Activated naive CD8-positive, alpha-beta T cell (primary cell): Measurements from ENCODE around the gene WSCD2.

Source experiments
- H3K27ac Mint-ChIP-seq: one replicate; pipeline ENCODE4 v1.8.0; 2021; ENCODE audit warnings: mixed read lengths
- H3K27me3 Mint-ChIP-seq: one replicate; pipeline ENCODE4 v1.8.0; 2021; ENCODE audit warnings: mixed read lengths
- H3K36me3 Mint-ChIP-seq: one replicate; pipeline ENCODE4 v1.8.0; 2021; ENCODE audit warnings: mixed read lengths
- H3K4me1 Mint-ChIP-seq: one replicate; pipeline ENCODE4 v1.8.0; 2021; ENCODE audit warnings: low read depth, mixed read lengths
- H3K4me3 Mint-ChIP-seq: one replicate; pipeline ENCODE4 v1.8.0; 2021; ENCODE audit warnings: mild to moderate bottlenecking, mixed read lengths
- H3K9me3 Mint-ChIP-seq: one replicate; pipeline ENCODE4 v1.8.0; 2021; ENCODE audit warnings: low read depth, mixed read lengths

The WSCD2 gene

GRCh38 chr12:108177131-108177530 is 48.0 kb downstream of the WSCD2 start:
- H3K4me1 Mint-ChIP-seq: no peaks in the 10 kb centered on the region
- H3K4me3 Mint-ChIP-seq: no peak overlapping the region
- no peak overlapping the region for H3K27ac Mint-ChIP-seq
- H3K36me3 Mint-ChIP-seq: no peaks in the 10 kb centered on the region
- peaks cover 10% of the 10 kb centered on the region for H3K27me3 Mint-ChIP-seq
- H3K9me3 Mint-ChIP-seq: no peaks in the 10 kb centered on the region

GRCh38 chr12:108179305-108179704 is 50.2 kb downstream of the WSCD2 start:
- no peaks in the 10 kb centered on the region for H3K9me3 Mint-ChIP-seq
- H3K27me3 Mint-ChIP-seq: peaks cover 10% of the 10 kb centered on the region
- H3K27ac Mint-ChIP-seq: no peak overlapping the region
- no peaks in the 10 kb centered on the region for H3K36me3 Mint-ChIP-seq
- no peak overlapping the region for H3K4me3 Mint-ChIP-seq
- H3K4me1 Mint-ChIP-seq: no peaks in the 10 kb centered on the region

DNA sequence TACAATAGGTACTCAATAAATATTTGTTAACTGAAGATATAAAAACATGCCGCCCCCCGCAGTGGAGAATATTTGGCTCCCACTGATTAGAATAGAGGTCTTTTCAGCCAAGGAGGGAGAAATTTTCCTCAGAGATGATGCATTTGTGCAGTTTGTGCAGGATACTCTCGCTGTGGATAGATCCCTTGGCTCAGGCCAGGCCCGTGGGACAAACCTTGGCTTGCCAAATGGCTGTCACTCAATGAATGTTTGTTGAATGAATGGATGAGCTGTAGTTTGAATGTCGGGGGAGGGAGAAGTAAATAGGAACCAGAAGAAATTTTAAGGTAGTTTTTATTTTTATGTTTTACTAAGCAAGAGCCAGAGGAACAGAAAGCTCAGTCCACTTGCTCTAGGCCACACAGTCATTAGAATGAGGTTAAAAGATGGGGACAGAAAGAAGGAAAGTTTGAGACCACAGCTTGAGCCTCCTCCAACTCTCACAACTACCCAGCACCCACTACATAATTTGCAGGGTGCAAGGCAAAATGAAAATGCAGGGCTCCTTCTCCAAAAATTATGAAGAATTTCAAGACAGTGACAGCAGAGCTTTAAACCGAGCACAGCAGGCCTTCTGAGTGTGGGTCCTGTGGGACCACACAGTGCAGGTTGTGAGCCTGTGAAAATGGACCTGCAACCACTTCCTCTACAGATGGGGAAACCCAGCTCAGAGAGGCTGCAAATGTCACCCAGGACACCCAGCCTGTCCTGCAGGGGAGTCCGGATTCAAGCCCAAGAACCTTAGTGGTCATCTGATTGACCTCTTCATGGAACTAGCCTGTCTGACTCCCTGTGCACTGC is 51.4 kb downstream of the WSCD2 start:
- Mint-ChIP-seq H3K4me1 (no peaks in the 10 kb centered on the region), H3K27ac (no peak overlapping the region), H3K4me3 (no peak overlapping the region), H3K27me3 (peaks cover 10% of the 10 kb centered on the region), H3K36me3 (no peaks in the 10 kb centered on the region), H3K9me3 (no peaks in the 10 kb centered on the region)

- Mint-ChIP-seq H3K4me3 (no peak overlapping the region), H3K36me3 (no peaks in the 10 kb centered on the region), H3K27ac (no peak overlapping the region), H3K27me3 (peaks cover 10% of the 10 kb centered on the region), H3K4me1 (no peaks in the 10 kb centered on the region), H3K9me3 (no peaks in the 10 kb centered on the region)
Observed at GRCh38 chr12:108181095-108181454, 52.0 kb downstream of the WSCD2 start.

DNA sequence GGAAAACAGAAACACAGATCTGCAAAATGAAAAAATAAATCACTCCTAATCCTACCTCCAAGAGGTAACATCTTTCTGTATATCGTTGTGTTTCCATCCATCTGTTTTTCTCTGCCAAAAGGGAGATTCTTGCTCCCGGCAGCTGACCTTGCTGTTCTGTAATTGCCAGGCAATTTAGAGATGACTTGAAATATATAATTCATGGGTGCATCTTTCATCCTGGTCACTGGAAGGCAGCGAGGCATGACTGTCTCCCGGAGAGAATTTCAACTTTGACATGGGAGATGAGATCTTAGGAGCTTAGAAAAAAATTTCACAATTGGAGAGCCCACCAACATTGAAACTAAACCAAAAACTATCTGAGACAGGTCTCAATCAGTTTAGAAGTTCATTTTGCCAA is 53.0 kb downstream of the WSCD2 start:
- no peaks in the 10 kb centered on the region for H3K4me1 Mint-ChIP-seq
- no peaks in the 10 kb centered on the region for H3K36me3 Mint-ChIP-seq
- no peak overlapping the region for H3K4me3 Mint-ChIP-seq
- H3K9me3 Mint-ChIP-seq: no peaks in the 10 kb centered on the region
- H3K27me3 Mint-ChIP-seq: peaks cover 10% of the 10 kb centered on the region
- no peak overlapping the region for H3K27ac Mint-ChIP-seq

DNA sequence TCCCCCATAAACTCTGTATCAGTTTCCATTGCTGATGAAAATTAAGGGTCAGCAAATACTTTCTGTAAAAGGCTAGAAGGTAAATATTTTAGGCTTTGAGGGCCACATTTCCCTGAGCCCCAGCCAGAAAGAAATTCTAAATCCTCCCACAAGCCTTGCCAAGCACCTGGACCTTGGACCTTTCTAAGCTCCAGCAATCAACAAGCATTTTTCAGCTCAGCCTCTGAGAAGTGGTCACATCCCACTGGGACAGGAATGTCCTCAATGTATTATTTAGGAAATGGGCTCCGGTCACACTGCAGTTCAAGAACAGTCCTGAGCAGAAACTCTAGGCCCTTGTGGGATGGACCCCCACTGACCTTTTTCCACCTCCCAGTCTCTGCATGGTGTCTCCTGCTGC is 55.9 kb downstream of the WSCD2 start:
- no peak overlapping the region for H3K4me3 Mint-ChIP-seq
- H3K27me3 Mint-ChIP-seq: peaks cover 6% of the 10 kb centered on the region
- no peaks in the 10 kb centered on the region for H3K36me3 Mint-ChIP-seq
- H3K9me3 Mint-ChIP-seq: no peaks in the 10 kb centered on the region
- no peaks in the 10 kb centered on the region for H3K4me1 Mint-ChIP-seq
- no peak overlapping the region for H3K27ac Mint-ChIP-seq

DNA sequence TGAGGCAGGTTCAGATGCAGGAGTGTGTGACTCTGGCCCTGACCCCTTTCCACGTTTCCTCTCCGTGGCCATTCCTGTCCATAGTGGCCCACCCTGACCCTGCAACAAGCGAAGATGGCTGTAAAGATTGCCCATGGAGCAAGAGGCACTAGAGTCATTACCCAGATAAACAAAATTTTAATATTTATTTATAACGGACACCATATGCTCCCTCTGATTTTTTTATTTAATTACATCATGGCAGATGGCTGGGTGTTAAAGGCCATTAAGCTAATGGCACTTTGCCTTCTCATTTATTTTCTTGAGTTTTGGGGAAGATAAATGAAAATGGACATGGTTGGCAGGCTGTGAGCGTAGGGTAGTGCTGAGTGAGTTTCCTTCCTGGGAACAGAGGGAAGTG is 58.7 kb downstream of the WSCD2 start:
- no peaks in the 10 kb centered on the region for H3K9me3 Mint-ChIP-seq
- no peak overlapping the region for H3K4me3 Mint-ChIP-seq
- H3K4me1 Mint-ChIP-seq: no peaks in the 10 kb centered on the region
- H3K36me3 Mint-ChIP-seq: no peaks in the 10 kb centered on the region
- H3K27ac Mint-ChIP-seq: no peak overlapping the region
- peaks cover 7% of the 10 kb centered on the region for H3K27me3 Mint-ChIP-seq

DNA sequence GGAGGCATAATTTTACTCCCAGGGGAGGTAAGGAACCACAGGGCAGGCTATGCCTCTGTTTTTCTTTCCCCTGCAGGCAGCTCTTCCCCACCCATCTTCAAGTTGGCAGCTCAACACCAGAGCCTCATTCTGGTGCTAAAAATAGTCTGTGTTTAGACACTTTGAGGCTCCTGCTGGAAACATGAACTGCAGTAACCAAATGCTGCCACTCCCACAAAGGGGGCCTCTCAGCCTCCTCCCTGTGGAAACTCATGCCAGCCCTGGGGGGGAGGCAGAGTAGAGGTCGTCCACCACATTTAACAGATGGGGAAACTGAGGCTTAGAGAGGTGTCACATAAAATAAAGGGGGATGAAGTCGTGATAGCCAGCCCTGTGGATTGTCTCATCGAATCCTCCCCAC is 61.4 kb downstream of the WSCD2 start:
- H3K27me3 Mint-ChIP-seq: peaks cover 13% of the 10 kb centered on the region
- no peak overlapping the region for H3K27ac Mint-ChIP-seq
- no peaks in the 10 kb centered on the region for H3K36me3 Mint-ChIP-seq
- no peaks in the 10 kb centered on the region for H3K4me1 Mint-ChIP-seq
- H3K9me3 Mint-ChIP-seq: no peaks in the 10 kb centered on the region
- no peak overlapping the region for H3K4me3 Mint-ChIP-seq

- H3K27ac Mint-ChIP-seq: no peak overlapping the region
Observed at GRCh38 chr12:108191086-108191485, 62.0 kb downstream of the WSCD2 start.

DNA sequence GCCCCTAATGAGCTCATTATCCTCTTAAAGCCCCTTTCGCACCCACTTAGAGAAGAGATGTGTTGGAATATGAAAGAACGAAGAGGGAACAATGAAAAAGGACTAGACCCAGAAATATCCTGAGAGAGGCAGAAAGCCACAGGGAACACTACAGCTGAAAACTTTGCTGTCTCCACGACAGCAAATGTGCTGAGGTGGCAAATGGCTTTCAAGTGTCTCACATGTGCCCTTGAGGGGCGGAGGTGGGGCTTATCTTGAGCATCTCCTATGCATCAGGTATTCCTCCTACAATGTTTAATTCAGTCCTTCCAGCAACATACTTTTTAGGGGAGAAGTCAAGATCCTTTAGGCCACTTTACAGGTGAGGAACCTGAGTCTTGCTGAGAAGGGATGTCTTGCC is 62.9 kb downstream of the WSCD2 start:
- Mint-ChIP-seq H3K27me3 (peaks cover 13% of the 10 kb centered on the region), H3K4me1 (no peaks in the 10 kb centered on the region), H3K9me3 (no peaks in the 10 kb centered on the region), H3K4me3 (no peak overlapping the region), H3K36me3 (no peaks in the 10 kb centered on the region), H3K27ac (no peak overlapping the region)

More at GRCh38 chr12:108191086-108191485, 62.0 kb downstream of the WSCD2 start:
- Mint-ChIP-seq H3K9me3 (no peaks in the 10 kb centered on the region), H3K4me1 (no peaks in the 10 kb centered on the region), H3K36me3 (no peaks in the 10 kb centered on the region), H3K27me3 (peaks cover 13% of the 10 kb centered on the region), H3K4me3 (no peak overlapping the region)

DNA sequence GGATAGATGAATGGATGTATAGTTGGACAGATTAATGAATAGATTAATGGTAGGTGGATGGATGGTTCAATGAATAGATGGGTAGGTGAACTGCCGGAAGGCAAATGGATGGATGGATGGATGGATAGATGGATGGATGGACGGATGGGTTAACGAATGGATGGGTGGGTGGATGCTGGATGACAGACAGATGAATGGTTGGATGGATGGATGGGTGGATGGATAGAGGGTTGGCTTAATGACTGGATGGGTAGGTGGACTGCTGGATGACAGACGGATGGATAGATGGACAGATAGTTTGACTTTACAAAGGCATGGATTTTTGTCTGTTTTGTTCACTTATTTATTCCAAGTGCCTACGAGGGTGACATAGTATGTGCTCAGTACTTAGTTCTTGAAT is 64.4 kb downstream of the WSCD2 start:
- H3K27me3 Mint-ChIP-seq: peaks cover 23% of the 10 kb centered on the region
- H3K27ac Mint-ChIP-seq: no peak overlapping the region

GRCh38 chr12:108193917-108194316 is 64.8 kb downstream of the WSCD2 start:
- Mint-ChIP-seq H3K9me3 (no peaks in the 10 kb centered on the region), H3K36me3 (no peaks in the 10 kb centered on the region), H3K4me3 (no peak overlapping the region), H3K4me1 (no peaks in the 10 kb centered on the region), H3K27me3 (peaks cover 21% of the 10 kb centered on the region), H3K27ac (no peak overlapping the region)

More for the DNA sequence above, 64.4 kb downstream of the WSCD2 start:
- Mint-ChIP-seq H3K36me3 (no peaks in the 10 kb centered on the region), H3K4me1 (no peaks in the 10 kb centered on the region), H3K4me3 (no peak overlapping the region), H3K9me3 (no peaks in the 10 kb centered on the region)

DNA sequence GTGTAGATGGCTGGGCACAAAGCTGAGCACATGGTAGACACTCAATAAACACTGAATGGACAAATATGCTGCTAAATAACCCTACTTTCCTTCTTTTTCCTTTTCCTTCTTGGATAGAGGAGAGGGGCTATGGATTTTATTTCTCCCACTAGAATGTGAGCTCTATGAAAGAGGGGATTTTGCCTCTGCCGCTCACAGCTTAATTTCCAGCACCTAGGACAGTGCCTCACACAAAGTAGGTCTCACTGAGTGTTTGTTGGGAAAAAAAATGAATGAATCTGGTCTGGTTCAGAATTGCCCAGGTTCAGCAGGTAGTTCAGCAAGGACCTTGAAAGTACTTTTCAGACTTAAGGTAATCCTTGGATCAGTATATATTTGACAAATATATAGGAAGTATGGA is 65.5 kb downstream of the WSCD2 start:
- Mint-ChIP-seq H3K4me1 (no peaks in the 10 kb centered on the region), H3K9me3 (no peaks in the 10 kb centered on the region), H3K4me3 (no peak overlapping the region), H3K36me3 (no peaks in the 10 kb centered on the region), H3K27me3 (peaks cover 20% of the 10 kb centered on the region), H3K27ac (no peak overlapping the region)

- no peaks in the 10 kb centered on the region for H3K4me1 Mint-ChIP-seq
- no peak overlapping the region for H3K4me3 Mint-ChIP-seq
- H3K36me3 Mint-ChIP-seq: no peaks in the 10 kb centered on the region
- no peak overlapping the region for H3K27ac Mint-ChIP-seq
- no peaks in the 10 kb centered on the region for H3K9me3 Mint-ChIP-seq
- H3K27me3 Mint-ChIP-seq: peaks cover 16% of the 10 kb centered on the region
Observed at GRCh38 chr12:108196319-108196718, 67.2 kb downstream of the WSCD2 start.

- Mint-ChIP-seq H3K9me3 (no peaks in the 10 kb centered on the region), H3K27ac (no peak overlapping the region), H3K36me3 (no peaks in the 10 kb centered on the region), H3K27me3 (peaks cover 16% of the 10 kb centered on the region), H3K4me1 (no peaks in the 10 kb centered on the region), H3K4me3 (no peak overlapping the region)
Observed at GRCh38 chr12:108196921-108197320, 67.8 kb downstream of the WSCD2 start.

DNA sequence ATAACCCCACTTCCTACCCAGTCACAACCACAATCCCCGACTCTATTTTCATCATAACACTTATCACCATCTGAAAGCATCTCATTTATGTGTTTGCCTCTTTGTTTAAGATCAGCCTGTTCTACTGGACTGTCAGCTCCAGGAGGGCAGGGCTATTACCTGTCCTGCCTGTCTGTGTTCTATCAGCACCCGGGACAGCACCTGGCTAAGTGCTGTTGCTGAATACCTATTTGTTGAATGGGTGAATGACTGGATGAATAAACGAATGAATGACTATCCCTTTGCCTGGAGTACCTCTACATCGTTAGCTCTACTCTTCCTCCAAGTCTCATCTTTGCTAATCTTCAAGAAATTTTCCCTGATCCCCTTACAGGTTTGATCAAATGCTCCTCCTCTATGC is 69.0 kb downstream of the WSCD2 start:
- H3K4me3 Mint-ChIP-seq: no peak overlapping the region
- H3K27me3 Mint-ChIP-seq: peaks cover 16% of the 10 kb centered on the region
- no peaks in the 10 kb centered on the region for H3K36me3 Mint-ChIP-seq
- H3K27ac Mint-ChIP-seq: no peak overlapping the region
- no peaks in the 10 kb centered on the region for H3K9me3 Mint-ChIP-seq
- H3K4me1 Mint-ChIP-seq: no peaks in the 10 kb centered on the region
